HepG2 (cell line): ENCODE data around the gene GGACT. TPM values are rescaled to one million over a fixed set of nuclear protein-coding genes. Genes with fewer than 3 reads are reported as not detected.

Experiments used
- ATF6 ChIP-seq: sonication (generic); formaldehyde crosslinking; conservative IDR thresholded peaks from 2 replicates; pipeline ENCODE4 v1.4.0; 2020; ENCODE audit warnings: missing genetic modification reagents
- GZF1 ChIP-seq: sonication (generic); formaldehyde crosslinking; IDR thresholded peaks from 2 replicates; pipeline ENCODE4 v1.5.1; 2020; ENCODE audit warnings: mild to moderate bottlenecking, missing genetic modification reagents
- HOXA7 ChIP-seq: sonication (generic); formaldehyde crosslinking; IDR thresholded peaks from 2 replicates; pipeline ENCODE4 v1.8.1; 2022; ENCODE audit warnings: mild to moderate bottlenecking, missing genetic modification reagents, moderate library complexity
- IKZF5 ChIP-seq: IDR thresholded peaks from 2 replicates; pipeline ENCODE4 v1.6.1; 2018; ENCODE audit warnings: missing genetic modification reagents, mild to moderate bottlenecking, missing compliant biosample characterization
- KIAA2018 ChIP-seq: sonication (generic); formaldehyde crosslinking; IDR thresholded peaks from 2 replicates; pipeline ENCODE4 v1.5.0; 2020; ENCODE audit warnings: mild to moderate bottlenecking, missing genetic modification reagents, borderline replicate concordance
- PITX1 ChIP-seq: sonication (generic); formaldehyde crosslinking; IDR thresholded peaks from 2 replicates; pipeline ENCODE4 v1.5.1; 2020; ENCODE audit warnings: mild to moderate bottlenecking, missing genetic modification reagents
- TRIM24 ChIP-seq: sonication (generic); formaldehyde crosslinking; IDR thresholded peaks from 2 replicates; pipeline ENCODE4 v1.8.0; 2022; ENCODE audit warnings: mild to moderate bottlenecking, missing genetic modification reagents
- ZNF205 ChIP-seq: IDR thresholded peaks from 2 replicates; pipeline ENCODE4 v1.6.1; 2018; ENCODE audit warnings: missing biosample characterization, missing genetic modification reagents
- ZNF382 ChIP-seq: sonication (generic); formaldehyde crosslinking; IDR thresholded peaks from 2 replicates; pipeline ENCODE4 v1.5.0; 2020; ENCODE audit warnings: missing genetic modification reagents, mild to moderate bottlenecking, borderline replicate concordance
- ZNF484 ChIP-seq: sonication (generic); formaldehyde crosslinking; IDR thresholded peaks from 2 replicates; pipeline ENCODE4 v1.5.1; 2020; ENCODE audit warnings: mild to moderate bottlenecking, low read depth, missing genetic modification reagents, borderline replicate concordance
- ZNF510 ChIP-seq: sonication (generic); formaldehyde crosslinking; IDR thresholded peaks from 2 replicates; pipeline ENCODE4 v1.4.0; 2020; ENCODE audit warnings: low read depth, mild to moderate bottlenecking, missing genetic modification reagents
- ZNF773 ChIP-seq: sonication (generic); formaldehyde crosslinking; IDR thresholded peaks from 2 replicates; pipeline ENCODE4 v1.4.0; 2020; ENCODE audit warnings: missing genetic modification reagents, borderline replicate concordance
- polyA plus RNA-seq, 8 experiments: library from polyadenylated mRNA; depleted of rRNA in 3 of 8; stranded (reverse) in 7 of 8; unstranded in 1 of 8; fragments of >200 nt; fragmentation: Illumina TruSeq in 4 of 8; extraction: Trizol in 4 of 8; gene quantifications; 2 replicates each; pipeline versions ENCODE4 v1.2.1 to v1.2.3, GENCODE V29; 2011 to 2016; ENCODE audit warnings: low read depth in 4 of 8, missing spikeins in 1 of 8, mixed read lengths in 1 of 8; ENCODE audit not compliant: insufficient read depth in 1 of 8
- total RNA-seq, 5 experiments: library from RNA; depleted of rRNA; stranded (reverse); fragments of >200 nt; fragmentation: Illumina TruSeq; extraction: Trizol; gene quantifications; 2 replicates each; pipeline ENCODE4 v1.2.3, GENCODE V29; 2016; ENCODE audit warnings: low read depth in 1 of 5
- TF ChIP-seq, protein P1 (sequence below): sonication (generic); formaldehyde crosslinking; IDR thresholded peaks from 2 replicates; pipeline ENCODE4 v1.4.0; 2020; ENCODE audit warnings: missing genetic modification reagents, borderline replicate concordance
- TF ChIP-seq, protein P2 (sequence below): sonication (generic); formaldehyde crosslinking; IDR thresholded peaks from 2 replicates; pipeline ENCODE4 v1.4.0; 2020; ENCODE audit warnings: missing genetic modification reagents

Gene GGACT
- total and polyA plus RNA-seq, 2 of the 13 experiments (the other 11 are each of a cell fraction or from before 2014, with no cell fraction given): 1.7 to 1.9 TPM

- TF ChIP-seq, protein P1, sequence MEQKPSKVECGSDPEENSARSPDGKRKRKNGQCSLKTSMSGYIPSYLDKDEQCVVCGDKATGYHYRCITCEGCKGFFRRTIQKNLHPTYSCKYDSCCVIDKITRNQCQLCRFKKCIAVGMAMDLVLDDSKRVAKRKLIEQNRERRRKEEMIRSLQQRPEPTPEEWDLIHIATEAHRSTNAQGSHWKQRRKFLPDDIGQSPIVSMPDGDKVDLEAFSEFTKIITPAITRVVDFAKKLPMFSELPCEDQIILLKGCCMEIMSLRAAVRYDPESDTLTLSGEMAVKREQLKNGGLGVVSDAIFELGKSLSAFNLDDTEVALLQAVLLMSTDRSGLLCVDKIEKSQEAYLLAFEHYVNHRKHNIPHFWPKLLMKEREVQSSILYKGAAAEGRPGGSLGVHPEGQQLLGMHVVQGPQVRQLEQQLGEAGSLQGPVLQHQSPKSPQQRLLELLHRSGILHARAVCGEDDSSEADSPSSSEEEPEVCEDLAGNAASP (CRISPR knock-in tag): 0 out of 2 replicates have a peak, but pooled peaks have one; percentile 17
- TF ChIP-seq KIAA2018 (CRISPR knock-in tag) (no peak), ZNF382 (CRISPR knock-in tag) (no peak), GZF1 (CRISPR knock-in tag) (no peak), IKZF5 (CRISPR knock-in tag) (peak; percentile 76; the same call in 1 of the 2 replicates), ZNF484 (no peak), HOXA7 (CRISPR knock-in tag) (no peak), TRIM24 (CRISPR knock-in tag) (no peak), ZNF773 (CRISPR knock-in tag) (peak; percentile 87; the same call in 1 of the 2 replicates), ZNF205 (CRISPR knock-in tag) (no peak), ZNF510 (CRISPR knock-in tag) (no peak), PITX1 (CRISPR knock-in tag) (no peak), ATF6 (CRISPR knock-in tag) (no peak)
- TF ChIP-seq, protein P2, sequence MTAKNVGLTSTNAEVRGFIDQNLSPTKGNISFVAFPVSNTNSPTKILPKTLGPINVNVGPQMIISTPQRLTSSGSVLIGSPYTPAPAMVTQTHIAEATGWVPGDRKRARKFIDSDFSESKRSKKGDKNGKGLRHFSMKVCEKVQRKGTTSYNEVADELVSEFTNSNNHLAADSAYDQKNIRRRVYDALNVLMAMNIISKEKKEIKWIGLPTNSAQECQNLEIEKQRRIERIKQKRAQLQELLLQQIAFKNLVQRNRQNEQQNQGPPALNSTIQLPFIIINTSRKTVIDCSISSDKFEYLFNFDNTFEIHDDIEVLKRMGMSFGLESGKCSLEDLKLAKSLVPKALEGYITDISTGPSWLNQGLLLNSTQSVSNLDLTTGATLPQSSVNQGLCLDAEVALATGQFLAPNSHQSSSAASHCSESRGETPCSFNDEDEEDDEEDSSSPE: peak; percentile 86
Measured at GRCh38 chr13:100588331-100589177, at the start of gene GGACT (continued).
